ENCODE measurements around the gene SAMD4A.

Gene SAMD4A

DNA sequence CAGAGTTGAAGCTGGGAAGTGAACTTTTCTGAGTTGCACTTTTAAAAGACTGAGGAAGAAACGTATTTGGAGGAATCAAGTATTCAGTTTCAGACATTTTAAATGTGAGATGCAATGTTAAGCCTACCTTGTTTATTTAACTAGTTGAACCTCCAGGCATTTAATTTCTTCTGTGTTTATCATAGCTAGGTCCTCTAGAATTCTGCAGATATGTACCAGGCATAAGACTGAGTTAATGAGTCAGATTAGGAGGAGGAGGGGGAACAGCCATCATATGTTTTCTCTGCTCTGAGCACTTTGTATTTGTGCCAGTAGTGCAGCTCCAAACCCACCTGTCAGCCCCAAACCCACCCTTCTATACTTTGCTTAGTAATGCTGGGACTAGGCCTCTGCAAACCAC, 16.4 kb upstream of the SAMD4A start:
- peak overlapping the region; percentile 77 for H3K27ac ChIP-seq
- TF ChIP-seq, protein P1, sequence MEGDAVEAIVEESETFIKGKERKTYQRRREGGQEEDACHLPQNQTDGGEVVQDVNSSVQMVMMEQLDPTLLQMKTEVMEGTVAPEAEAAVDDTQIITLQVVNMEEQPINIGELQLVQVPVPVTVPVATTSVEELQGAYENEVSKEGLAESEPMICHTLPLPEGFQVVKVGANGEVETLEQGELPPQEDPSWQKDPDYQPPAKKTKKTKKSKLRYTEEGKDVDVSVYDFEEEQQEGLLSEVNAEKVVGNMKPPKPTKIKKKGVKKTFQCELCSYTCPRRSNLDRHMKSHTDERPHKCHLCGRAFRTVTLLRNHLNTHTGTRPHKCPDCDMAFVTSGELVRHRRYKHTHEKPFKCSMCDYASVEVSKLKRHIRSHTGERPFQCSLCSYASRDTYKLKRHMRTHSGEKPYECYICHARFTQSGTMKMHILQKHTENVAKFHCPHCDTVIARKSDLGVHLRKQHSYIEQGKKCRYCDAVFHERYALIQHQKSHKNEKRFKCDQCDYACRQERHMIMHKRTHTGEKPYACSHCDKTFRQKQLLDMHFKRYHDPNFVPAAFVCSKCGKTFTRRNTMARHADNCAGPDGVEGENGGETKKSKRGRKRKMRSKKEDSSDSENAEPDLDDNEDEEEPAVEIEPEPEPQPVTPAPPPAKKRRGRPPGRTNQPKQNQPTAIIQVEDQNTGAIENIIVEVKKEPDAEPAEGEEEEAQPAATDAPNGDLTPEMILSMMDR (conservative IDR thresholded peaks at IDR 0.05) = no peak

DNA sequence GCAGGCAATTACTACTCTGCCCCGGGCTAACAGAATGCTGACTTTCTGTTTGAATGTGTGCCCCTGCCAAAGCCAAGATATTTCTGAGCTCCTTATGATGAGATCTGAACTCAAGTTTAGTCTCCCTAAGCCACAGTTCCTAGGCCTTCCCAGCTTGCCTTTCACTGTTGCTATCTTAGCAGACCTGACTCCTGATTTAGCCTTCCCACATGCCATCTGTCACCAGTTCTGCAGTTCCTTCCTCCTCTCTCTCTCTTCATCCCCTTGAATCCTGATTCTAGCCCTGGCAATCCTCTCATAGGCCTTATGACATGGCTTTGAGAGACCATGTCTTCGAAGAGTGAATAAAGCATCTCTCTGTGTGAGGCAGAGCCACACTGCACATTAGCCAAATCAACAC, 12.5 kb upstream of the SAMD4A start:
- no peak overlapping the region for H3K27ac ChIP-seq
- TF ChIP-seq, protein P1 (conservative IDR thresholded peaks at IDR 0.05) = no peak

DNA sequence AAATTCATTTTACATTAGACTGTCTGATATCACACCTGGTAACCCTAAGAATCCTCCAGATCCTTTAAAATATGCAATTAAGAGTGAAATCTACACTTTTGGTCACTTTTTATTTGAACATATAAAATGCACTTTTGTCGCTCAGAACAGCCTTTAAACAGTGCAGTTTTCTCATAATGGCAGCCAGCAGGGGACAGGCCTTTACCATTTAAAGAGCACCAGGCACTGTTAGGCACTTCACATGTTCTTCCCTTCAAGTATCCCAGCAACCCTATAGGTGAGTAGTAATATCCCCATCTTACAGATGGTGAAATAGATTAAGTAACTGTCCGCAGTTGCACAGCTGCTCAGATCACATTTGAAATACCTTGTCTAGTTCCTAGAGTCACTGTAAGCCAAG, 11.3 kb upstream of the SAMD4A start:
- TF ChIP-seq, protein P1 (conservative IDR thresholded peaks at IDR 0.05) = no peak
- H3K27ac ChIP-seq = no peak overlapping the region

DNA sequence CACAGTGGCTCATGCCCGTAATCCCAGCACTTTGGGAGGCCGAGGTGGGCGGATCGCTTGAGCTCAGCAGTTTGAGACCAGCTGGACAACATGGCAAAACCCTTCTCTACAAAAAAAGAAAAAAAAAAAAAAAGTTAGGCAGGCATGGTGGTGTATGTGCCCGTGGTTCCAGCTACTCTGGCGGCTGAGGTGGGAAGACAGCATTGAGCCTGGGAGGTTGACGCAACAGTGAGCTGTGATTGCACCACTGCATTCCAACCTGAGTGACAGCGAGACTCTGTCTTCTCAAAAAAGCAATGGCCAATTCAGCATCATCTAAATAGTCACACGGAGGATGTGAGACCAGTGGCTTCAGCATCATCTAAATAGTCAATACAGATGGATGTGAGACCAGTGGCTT, 10.4 kb upstream of the SAMD4A start:
- TF ChIP-seq, protein P1 (conservative IDR thresholded peaks at IDR 0.05) = no peak
- H3K27ac ChIP-seq = no peak overlapping the region

DNA sequence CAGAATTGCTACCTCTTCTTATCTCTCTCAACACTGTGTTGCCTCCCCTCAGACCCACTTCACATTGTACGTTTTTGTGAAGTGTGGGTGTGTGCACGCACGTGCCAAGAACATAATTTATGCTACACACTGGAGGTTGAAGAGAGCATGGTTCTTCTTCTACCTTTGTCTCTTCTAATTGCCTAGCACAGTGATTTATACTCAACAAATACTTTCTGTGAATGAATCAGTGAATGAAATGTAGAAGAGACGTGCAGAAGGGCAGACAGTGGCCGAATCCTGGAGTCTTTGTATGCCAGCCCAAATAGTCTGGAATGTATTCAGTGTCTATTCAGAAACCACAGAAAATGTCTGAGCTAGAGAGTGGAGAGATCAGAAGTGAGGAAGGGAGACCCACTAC, 4.6 kb upstream of the SAMD4A start:
- TF ChIP-seq, protein P1 (conservative IDR thresholded peaks at IDR 0.05) = no peak
- H3K27ac ChIP-seq = no peak overlapping the region

DNA sequence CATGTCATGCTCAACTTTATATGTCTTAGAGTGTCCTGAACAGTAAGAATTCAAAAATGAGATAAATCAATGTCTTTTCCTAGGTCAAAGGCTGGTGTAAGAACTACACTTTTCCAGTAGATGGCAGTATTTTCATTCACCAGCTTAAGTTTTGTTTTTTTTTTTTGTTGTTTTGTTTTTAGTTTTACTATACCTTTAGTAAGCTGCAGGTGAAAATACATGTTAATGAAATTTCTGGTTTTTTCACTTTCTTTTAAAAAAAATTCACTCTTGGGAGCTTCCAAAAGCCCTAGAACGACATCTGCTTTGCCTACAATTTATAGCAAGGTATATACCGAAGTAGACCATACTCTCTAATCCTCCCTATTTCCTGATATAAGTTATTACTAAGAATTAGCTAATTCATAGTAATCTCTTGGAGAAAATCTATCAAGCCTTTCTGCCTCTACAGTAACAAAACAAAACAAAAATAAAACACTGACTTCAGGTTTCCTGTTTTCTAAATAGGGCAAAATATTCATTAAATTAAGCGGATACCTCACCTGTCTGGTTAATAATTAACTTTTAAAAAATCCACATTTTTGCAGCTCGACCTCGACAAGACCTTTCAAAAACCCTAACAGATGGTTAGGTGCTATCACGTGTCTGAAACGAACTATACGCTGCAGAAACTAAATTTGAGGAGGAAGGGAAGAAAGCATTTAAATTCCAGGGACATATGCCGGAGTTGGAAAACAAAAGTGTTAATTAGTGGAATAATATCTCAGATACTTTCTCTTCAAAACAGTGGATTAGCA, 2.7 kb upstream of the SAMD4A start:
- peak overlapping the region; percentile 92 for H3K27ac ChIP-seq
- TF ChIP-seq, protein P1 (conservative IDR thresholded peaks at IDR 0.05) = peak; percentile 86

DNA sequence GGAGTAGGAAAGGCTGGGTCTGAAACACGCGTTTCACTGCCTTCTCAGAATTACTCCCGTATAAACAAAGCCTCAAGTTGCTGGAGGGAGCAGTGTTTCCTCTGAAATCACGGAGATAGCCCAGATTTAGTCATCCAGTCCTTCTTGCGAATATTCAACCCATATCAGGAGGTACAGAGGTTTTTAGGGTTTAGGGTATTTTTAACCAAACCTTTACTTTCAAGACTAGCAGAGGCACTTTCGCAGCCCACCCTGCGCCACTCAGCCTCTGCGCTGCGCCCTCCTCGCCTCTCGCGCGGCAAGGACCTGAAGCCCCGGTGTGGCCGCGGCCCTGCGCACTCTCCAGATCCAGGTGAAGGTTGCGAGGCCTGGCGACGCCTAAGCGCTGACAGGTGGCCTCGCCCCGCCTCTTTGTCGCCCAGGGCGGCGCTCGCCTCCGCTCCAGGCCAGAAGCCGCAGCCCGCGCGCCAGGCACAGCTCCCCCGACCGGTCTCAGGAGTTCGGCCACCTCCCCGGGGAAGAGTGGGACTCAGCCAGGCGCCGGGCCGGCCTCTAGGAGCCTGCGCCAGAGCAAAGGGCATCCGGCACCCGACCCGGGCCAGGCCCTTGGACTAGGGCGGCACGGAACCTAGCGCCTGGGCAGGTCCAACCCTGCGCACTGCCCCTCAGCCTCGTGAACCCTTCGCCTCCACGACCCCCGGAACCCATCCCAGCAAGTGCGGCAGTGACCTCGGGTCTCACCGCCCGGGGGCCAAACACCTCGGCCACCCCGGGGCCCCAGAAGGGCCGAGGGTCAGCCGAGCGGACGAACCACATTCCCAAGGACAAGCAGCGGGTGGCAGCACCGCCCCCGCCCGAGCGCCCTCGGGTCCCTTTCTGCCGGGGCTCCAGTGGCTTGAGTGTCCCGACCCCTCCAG, 1.8 kb upstream of the SAMD4A start:
- H3K27ac ChIP-seq = peak overlapping the region; percentile 92
- TF ChIP-seq, protein P1 (conservative IDR thresholded peaks at IDR 0.05) = peak; percentile 25; the same call in 1 of the 2 replicates

Measured in VCaP (cell line).